GM12878 (cell line): ENCODE data around the gene SEMA3D. TPM values are rescaled to one million over a fixed set of nuclear protein-coding genes. Genes with fewer than 3 reads are reported as not detected.

Experiments used
- ATAC-seq: fragments of 200-7000 bp; cut with Tn5 transposase; 3 replicates; pipeline ENCODE4 v1.9.1; 2020; ENCODE audit warnings: mild to moderate bottlenecking, moderate library complexity
- BruUV-seq: library from RNA; stranded (reverse); fragments of 400-500 nt; replicated peaks from 2 replicates; lab custom pipeline; 2021; lab: Mats Ljungman, UMichigan
- CTCF ChIA-PET: fragments of 300-600 bp; sonication (Branson Sonifier 250); formaldehyde crosslinking; extraction: SDS; loops from one replicate; lab custom pipeline; 2021; ENCODE audit warnings: inconsistent platforms; lab: Yijun Ruan, JAX
- POLR2A ChIA-PET: fragments of 350-600 bp; formaldehyde crosslinking; extraction: SDS; loops from one replicate; lab custom pipeline; 2021; ENCODE audit warnings: inconsistent platforms; lab: Charles Lee
- RAD21 ChIA-PET: fragments of 300-600 bp; sonication (Branson Sonifier 250); formaldehyde crosslinking; loops from one replicate; lab custom pipeline; 2023; ENCODE audit warnings: antibody characterized with exemption; ENCODE audit not compliant: unreplicated experiment; lab: Charles Lee
- SMC1A ChIA-PET: fragments of 300-600 bp; sonication (Branson Sonifier 250); formaldehyde crosslinking; loops from one replicate; lab custom pipeline; 2023; ENCODE audit not compliant: unreplicated experiment, uncharacterized antibody; lab: Charles Lee
- DNase-seq: peaks from one replicate; pipeline ENCODE4 v3.0.0-alpha.2; 2011; ENCODE audit warnings: low read depth, low spot score
- FAIRE-seq: peaks from 3 replicates; lab custom pipeline; 2011; peaks lifted over from hg19 to GRCh38; lab: Jason Lieb, UNC
- H2AFZ ChIP-seq: 2 replicates; pipeline ENCODE4 v1.6.0; 2011; ENCODE audit warnings: low read depth, low read length, control low read depth; ENCODE audit not compliant: control insufficient read depth
- H3K27ac ChIP-seq: 2 replicates; pipeline ENCODE4 v1.5.1; 2011; ENCODE audit warnings: control low read depth; ENCODE audit not compliant: control insufficient read depth, insufficient read depth
- H3K27me3 ChIP-seq, 2 experiments: replicated peaks in 1 of 2; 2 replicates each; pipeline versions ENCODE4 v1.6.0 to v1.6.1; 2011; ENCODE audit warnings: low read length in 1 of 2; ENCODE audit not compliant: control insufficient read depth in 2 of 2, insufficient read depth in 2 of 2
- H3K36me3 ChIP-seq, 2 experiments: 2 replicates each; pipeline ENCODE4 v1.5.1; 2011; ENCODE audit warnings: low read length in 1 of 2; ENCODE audit not compliant: control insufficient read depth in 2 of 2, insufficient read depth in 2 of 2
- H3K4me1 ChIP-seq: 2 replicates; pipeline ENCODE4 v1.6.1; 2011; ENCODE audit warnings: mild to moderate bottlenecking, low read length, moderate library complexity, mixed read lengths; ENCODE audit not compliant: control insufficient read depth, insufficient read depth
- H3K4me2 ChIP-seq: 2 replicates; pipeline ENCODE4 v1.6.0; 2011; ENCODE audit warnings: control low read depth; ENCODE audit not compliant: control insufficient read depth, insufficient read depth
- H3K4me3 ChIP-seq: fragments of 200-600 bp; sonication (generic); 2 replicates; pipeline ENCODE4 v1.5.1; 2016
- H3K79me2 ChIP-seq: 2 replicates; pipeline ENCODE4 v1.6.0; 2011; ENCODE audit warnings: low read length; ENCODE audit not compliant: control insufficient read depth, insufficient read depth
- H3K9ac ChIP-seq: 2 replicates; pipeline ENCODE4 v1.8.0; 2011; ENCODE audit warnings: low read length, control low read depth, mixed read lengths; ENCODE audit not compliant: control insufficient read depth, insufficient read depth
- H3K9me3 ChIP-seq: replicated peaks from 3 replicates; pipeline ENCODE4 v1.5.1; 2011; ENCODE audit warnings: mild to moderate bottlenecking, low read length; ENCODE audit not compliant: control insufficient read depth, insufficient read depth
- H4K20me1 ChIP-seq: 2 replicates; pipeline ENCODE4 v1.6.0; 2011; ENCODE audit not compliant: control insufficient read depth, insufficient read depth
- BACH1 ChIP-seq: fragments of 450-650 bp; IDR thresholded peaks from 2 replicates; pipeline ENCODE4 v1.6.1; 2017; ENCODE audit warnings: mild to moderate bottlenecking, borderline replicate concordance
- BHLHE40 ChIP-seq, 2 experiments: fragments of 450-650 bp in 1 of 2; IDR thresholded peaks; 2 replicates each; pipeline ENCODE4 v1.6.1; 2011 to 2017; ENCODE audit warnings: low read depth in 2 of 2, borderline replicate concordance in 1 of 2, improper control_type of control experiment in 1 of 2, low read length in 1 of 2, mild to moderate bottlenecking in 1 of 2
- CBX5 ChIP-seq: sonication (generic); IDR thresholded peaks from 2 replicates; pipeline ENCODE4 v1.6.1; 2016; ENCODE audit warnings: low read depth, moderate library complexity, mild to moderate bottlenecking, inconsistent platforms
- DPF2 ChIP-seq: fragments of 450-650 bp; IDR thresholded peaks from 2 replicates; pipeline ENCODE4 v1.6.1; 2017; ENCODE audit warnings: mild to moderate bottlenecking
- E2F8 ChIP-seq: fragments of 450-650 bp; IDR thresholded peaks from 2 replicates; pipeline ENCODE4 v1.6.1; 2018; ENCODE audit warnings: mild to moderate bottlenecking, low read depth, moderate library complexity; ENCODE audit not compliant: partially characterized antibody
- GATAD2B ChIP-seq: fragments of 450-650 bp; conservative IDR thresholded peaks from 2 replicates; pipeline ENCODE4 v1.6.1; 2017; ENCODE audit warnings: low read depth, mild to moderate bottlenecking, moderate library complexity
- IKZF2 ChIP-seq, 2 experiments: fragments of 450-650 bp; IDR thresholded peaks; 2 replicates each; pipeline ENCODE4 v1.6.1; 2017; ENCODE audit warnings: mild to moderate bottlenecking in 2 of 2, moderate library complexity in 2 of 2
- JUND ChIP-seq: IDR thresholded peaks from 2 replicates; pipeline ENCODE4 v1.6.1; 2012; ENCODE audit warnings: low read depth, mild to moderate bottlenecking, low read length, improper control_type of control experiment, moderate library complexity
- RAD21 ChIP-seq: IDR thresholded peaks from 2 replicates; pipeline ENCODE4 v1.6.1; 2011; ENCODE audit warnings: mild to moderate bottlenecking, low read depth, low read length, moderate library complexity; ENCODE audit not compliant: insufficient read depth
- SMC3 ChIP-seq: IDR thresholded peaks from 2 replicates; pipeline ENCODE4 v1.6.1; 2011; ENCODE audit warnings: low read length, improper control_type of control experiment, borderline replicate concordance
- TAF1 ChIP-seq: IDR thresholded peaks from 2 replicates; pipeline ENCODE4 v1.6.1; 2011; ENCODE audit warnings: mild to moderate bottlenecking, low read depth, low read length, borderline replicate concordance
- TARDBP ChIP-seq: IDR thresholded peaks from 2 replicates; pipeline ENCODE4 v1.6.1; 2016; ENCODE audit warnings: borderline replicate concordance
- TBL1XR1 ChIP-seq: IDR thresholded peaks from 2 replicates; pipeline ENCODE4 v1.6.1; 2012; ENCODE audit warnings: low read depth, low read length, improper control_type of control experiment
- TCF7 ChIP-seq: IDR thresholded peaks from 2 replicates; pipeline ENCODE4 v1.6.1; 2014; ENCODE audit warnings: antibody characterized with exemption, borderline replicate concordance
- WRNIP1 ChIP-seq: IDR thresholded peaks from 2 replicates; pipeline ENCODE4 v1.6.1; 2011; ENCODE audit warnings: low read depth, low read length, improper control_type of control experiment, borderline replicate concordance
- WGBS: methylation state at CpG from one replicate; pipeline ENCODE4 v1.1.6; 2016; ENCODE audit warnings: low lambda C conversion rate; ENCODE audit not compliant: insufficient replicate concordance, insufficient coverage; ENCODE audit errors: missing lambda C conversion rate; 5-methylcytosine and 5-hydroxymethylcytosine counted together
- in situ Hi-C: fragments of 300-500 bp; cut with MboI; formaldehyde crosslinking; loops from 9 replicates; pipeline ENCODE4 v1.14.3; 2018; ENCODE audit warnings: mixed read lengths
- intact Hi-C: fragments of 100-400 bp; cut with micrococcal nuclease; formaldehyde crosslinking; loops from one replicate; pipeline ENCODE4 v1.14.2; 2022; ENCODE audit not compliant: unreplicated experiment
- polyA plus RNA-seq, 11 experiments: library from polyadenylated mRNA; depleted of rRNA in 4 of 11; unstranded in 6 of 11; stranded (reverse) in 5 of 11; fragments of >200 nt; fragmentation: Nextera tagmentation in 4 of 11; fragmentation: Illumina TruSeq in 1 of 11; extraction: Ambion mirVana in 4 of 11; extraction: Trizol in 1 of 11; gene quantifications; 1 replicate in 1 of 11; 2 replicates in 10 of 11; pipeline versions ENCODE4 v1.2.1 to v1.2.3, GENCODE V29; 2011 to 2016; ENCODE audit warnings: inconsistent platforms in 2 of 11, missing spikeins in 2 of 11, low read depth in 1 of 11
- total RNA-seq, 4 experiments: library from RNA; depleted of rRNA in 3 of 4; stranded (reverse); fragments of >200 nt in 3 of 4; fragmentation: Illumina TruSeq in 1 of 4; extraction: Trizol in 1 of 4; gene quantifications; 2 replicates each; pipeline versions ENCODE4 v1.2.1 to v1.2.3, GENCODE V29; 2013 to 2021
- TF ChIP-seq, protein P1 (sequence below): fragments of 450-650 bp; IDR thresholded peaks from 2 replicates; pipeline ENCODE4 v1.6.1; 2017; ENCODE audit warnings: mild to moderate bottlenecking, moderate library complexity

The SEMA3D gene
- total and polyA plus RNA-seq, 10 of the 15 experiments (the other 5 are each of a cell fraction or from before 2014, with no cell fraction given) = 0.04 TPM; not detected in 9

GRCh38 chr7:85079434-85079833 lies 107.4 kb downstream of the SEMA3D start:
- no peak for FAIRE-seq
- TF ChIP-seq BHLHE40 (IDR thresholded peaks at IDR 0.05; ENCODE audit: borderline replicate concordance in 1 of 2, low read depth in 2 of 2, low read length in 1 of 2) = no peak
- no peak for TF ChIP-seq E2F8
- no peak for TF ChIP-seq IKZF2 (IDR thresholded peaks at IDR 0.05)
- TF ChIP-seq, protein P1, sequence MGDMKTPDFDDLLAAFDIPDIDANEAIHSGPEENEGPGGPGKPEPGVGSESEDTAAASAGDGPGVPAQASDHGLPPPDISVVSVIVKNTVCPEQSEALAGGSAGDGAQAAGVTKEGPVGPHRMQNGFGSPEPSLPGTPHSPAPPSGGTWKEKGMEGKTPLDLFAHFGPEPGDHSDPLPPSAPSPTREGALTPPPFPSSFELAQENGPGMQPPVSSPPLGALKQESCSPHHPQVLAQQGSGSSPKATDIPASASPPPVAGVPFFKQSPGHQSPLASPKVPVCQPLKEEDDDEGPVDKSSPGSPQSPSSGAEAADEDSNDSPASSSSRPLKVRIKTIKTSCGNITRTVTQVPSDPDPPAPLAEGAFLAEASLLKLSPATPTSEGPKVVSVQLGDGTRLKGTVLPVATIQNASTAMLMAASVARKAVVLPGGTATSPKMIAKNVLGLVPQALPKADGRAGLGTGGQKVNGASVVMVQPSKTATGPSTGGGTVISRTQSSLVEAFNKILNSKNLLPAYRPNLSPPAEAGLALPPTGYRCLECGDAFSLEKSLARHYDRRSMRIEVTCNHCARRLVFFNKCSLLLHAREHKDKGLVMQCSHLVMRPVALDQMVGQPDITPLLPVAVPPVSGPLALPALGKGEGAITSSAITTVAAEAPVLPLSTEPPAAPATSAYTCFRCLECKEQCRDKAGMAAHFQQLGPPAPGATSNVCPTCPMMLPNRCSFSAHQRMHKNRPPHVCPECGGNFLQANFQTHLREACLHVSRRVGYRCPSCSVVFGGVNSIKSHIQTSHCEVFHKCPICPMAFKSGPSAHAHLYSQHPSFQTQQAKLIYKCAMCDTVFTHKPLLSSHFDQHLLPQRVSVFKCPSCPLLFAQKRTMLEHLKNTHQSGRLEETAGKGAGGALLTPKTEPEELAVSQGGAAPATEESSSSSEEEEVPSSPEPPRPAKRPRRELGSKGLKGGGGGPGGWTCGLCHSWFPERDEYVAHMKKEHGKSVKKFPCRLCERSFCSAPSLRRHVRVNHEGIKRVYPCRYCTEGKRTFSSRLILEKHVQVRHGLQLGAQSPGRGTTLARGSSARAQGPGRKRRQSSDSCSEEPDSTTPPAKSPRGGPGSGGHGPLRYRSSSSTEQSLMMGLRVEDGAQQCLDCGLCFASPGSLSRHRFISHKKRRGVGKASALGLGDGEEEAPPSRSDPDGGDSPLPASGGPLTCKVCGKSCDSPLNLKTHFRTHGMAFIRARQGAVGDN = no peak
- TF ChIP-seq SMC3 = no peak
- no peak for TF ChIP-seq TARDBP
- TF ChIP-seq JUND = no peak
- no peak for TF ChIP-seq TCF7
- TF ChIP-seq TAF1 = no peak
- no peak for TF ChIP-seq BACH1
- no peak for TF ChIP-seq TBL1XR1
- no peak for TF ChIP-seq RAD21
- TF ChIP-seq WRNIP1 = no peak
- no peak for TF ChIP-seq CBX5
- TF ChIP-seq DPF2 = no peak
- TF ChIP-seq GATAD2B = no peak
- ChIA-PET RAD21 (no interaction called here), POLR2A (no interaction called here), CTCF (no interaction called here), SMC1A (no interaction called here)
- no TSS peak for BruUV-seq
- ATAC-seq = no peak
- H2AFZ ChIP-seq = no peak overlapping the region
- H3K4me2 ChIP-seq = no peak overlapping the region
- H3K79me2 ChIP-seq = no peaks in the 10 kb centered on the region
- in situ Hi-C loops = no loop called here
- H3K36me3 ChIP-seq = no peaks in the 10 kb centered on the region
- no peak overlapping the region for H3K4me3 ChIP-seq
- H3K27ac ChIP-seq = no peak overlapping the region
- 0% methylated on average over 1 of the region's 1 CpG for WGBS
- H4K20me1 ChIP-seq = no peaks in the 10 kb centered on the region
- intact Hi-C loops = no loop called here
- DNase-seq = no peak
- H3K9me3 ChIP-seq = no peaks in the 10 kb centered on the region
- H3K4me1 ChIP-seq = no peaks in the 10 kb centered on the region
- H3K9ac ChIP-seq = no peak overlapping the region
- no peaks in the 10 kb centered on the region for H3K27me3 ChIP-seq
